NCI-H446 (cell line): Measurements from ENCODE around the gene OR4D2.
"Not testable (repeated sequence)": the region's sequence is repeated elsewhere in the genome, so short reads cannot be mapped to it uniquely, and the experiment has no call there.

Experiments
- DNase-seq, 2 experiments: peaks; one replicate each; lab custom pipeline; 2025; lab: John Stamatoyannopoulos, UW

Gene OR4D2

DNA sequence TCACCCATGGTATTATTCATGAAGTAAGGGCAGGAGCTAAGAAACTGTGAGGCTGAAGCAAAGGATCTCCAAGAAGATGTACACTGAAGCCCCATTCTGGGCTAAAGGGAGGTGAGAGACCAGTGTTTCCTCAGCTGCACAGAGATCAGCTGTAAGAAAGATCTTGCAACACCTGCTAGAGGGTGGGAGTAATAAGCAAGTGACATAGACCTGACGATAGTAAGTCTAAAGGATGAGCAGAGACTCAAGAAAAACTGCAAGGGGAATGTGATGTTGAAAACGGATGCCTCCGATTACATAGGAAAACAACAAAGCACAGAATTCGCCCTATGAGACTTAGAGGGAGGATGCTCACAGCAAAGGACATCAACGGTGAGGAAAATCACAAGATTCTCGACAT, at the start of gene OR4D2:
Gene OR4D2, plus strand, starts transcription at position 301 of the 400 bp plus-strand sequence. CDS start 2,674 bp downstream, outside the sequence.
- DNase-seq = no peak

DNA sequence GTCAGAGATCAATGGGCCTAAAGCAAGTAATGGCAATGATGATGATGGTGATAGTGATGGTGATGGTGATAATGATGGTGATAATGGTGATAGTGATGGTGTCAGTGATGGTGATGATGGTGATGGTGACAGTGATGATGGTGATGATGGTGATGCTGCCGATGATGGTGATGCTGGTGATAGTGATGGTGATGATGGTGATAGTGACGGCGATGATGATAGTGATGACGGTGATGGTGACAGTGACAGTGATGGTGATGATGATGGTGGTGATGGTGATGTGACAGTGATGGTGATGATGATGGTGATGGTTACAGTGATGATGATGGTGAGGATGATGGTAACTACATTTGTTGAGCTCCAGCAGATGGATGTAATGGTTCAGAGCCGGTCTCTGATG, 49.4 kb upstream of the OR4D2 start:
- DNase-seq = no peak

DNA sequence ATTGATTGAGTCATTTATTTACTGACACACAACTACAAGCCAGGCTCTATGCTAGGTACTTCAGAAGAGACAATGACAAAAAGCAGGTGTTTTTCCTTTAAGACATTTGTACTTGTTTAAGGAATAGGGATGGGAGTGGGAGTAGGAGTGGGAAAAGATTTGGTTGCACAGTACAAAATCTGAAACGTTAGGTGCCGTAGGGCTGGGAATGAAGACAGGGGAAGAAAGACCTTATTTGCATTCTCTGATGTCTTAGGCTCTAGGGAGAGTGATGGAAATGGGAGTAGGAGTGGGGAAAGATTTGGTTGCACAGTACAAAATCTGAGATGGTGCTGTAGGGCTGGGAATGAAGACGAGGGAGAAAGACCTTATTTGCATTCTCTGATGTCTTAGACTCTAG, 47.3 kb upstream of the OR4D2 start:
- DNase-seq = no peak

DNA sequence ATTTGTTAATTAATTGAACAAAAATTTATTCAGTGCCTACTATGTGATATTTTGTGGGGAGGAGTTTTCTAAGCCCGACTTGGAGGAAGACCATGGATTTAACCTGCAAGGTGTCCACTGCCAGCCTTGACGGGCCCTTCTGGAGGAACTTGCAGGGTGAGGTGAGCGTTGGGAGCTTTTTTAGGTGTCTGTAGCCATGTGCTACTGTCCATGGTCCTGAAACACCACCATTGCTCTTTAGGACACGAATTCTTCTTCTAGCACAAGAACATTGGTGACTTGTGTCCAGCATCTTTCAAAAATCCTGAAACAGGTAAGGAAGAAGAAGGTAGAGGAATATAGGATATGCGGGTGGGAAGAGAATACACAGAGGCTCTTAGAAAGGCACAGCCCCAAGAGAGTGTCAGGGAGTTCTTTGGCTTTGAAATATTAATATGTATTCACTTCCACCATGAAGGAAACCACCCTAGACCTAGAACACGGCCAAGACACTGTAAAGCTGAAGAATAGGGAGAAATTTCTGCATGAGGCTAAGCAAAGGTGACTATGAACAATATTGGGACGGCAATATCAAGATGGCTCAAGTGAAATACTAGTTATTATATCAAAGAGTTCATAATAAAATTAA, 46.5 kb upstream of the OR4D2 start:
- DNase-seq = no peak

DNA sequence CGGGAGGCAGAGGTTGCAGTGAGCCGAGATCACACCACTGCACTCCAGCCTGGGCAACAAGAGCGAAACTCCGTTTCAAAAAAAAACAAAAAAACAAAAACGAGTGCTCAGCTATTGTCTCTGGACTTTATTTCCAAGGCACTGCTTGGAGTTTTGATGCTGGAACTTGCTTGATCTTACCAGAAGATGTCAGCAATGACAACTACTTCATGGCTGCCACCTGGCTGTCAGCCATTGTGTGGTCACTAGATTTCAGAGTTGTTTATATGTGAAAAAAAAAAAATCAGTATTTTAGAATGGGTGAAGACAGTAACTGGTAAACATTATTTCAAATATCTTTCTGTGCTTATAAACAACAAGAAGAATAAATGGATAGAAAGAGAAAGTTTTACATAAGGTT, 44.9 kb upstream of the OR4D2 start:
- DNase-seq = peak in 1 of 2 experiments; percentile 20

DNA sequence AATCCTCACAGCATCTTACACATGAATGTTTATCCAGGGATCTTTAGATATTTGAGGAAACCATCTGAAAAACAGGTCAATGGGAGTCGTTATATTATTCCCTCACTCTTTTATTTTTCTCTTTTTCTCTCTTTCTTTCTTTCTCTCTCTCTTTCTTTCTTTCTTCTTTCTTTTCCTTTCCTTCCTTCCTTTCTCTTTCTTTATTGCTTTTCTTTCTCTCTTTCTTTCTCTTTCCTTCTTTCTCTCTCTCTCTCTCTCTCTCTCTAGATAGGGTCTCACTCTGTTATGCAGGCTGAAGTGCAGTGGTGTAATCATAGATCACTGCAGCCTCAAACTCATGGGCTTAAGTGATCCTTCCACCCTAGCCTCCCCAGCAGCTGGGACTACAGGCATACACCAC, 38.9 kb upstream of the OR4D2 start:
- DNase-seq = no peak

DNA sequence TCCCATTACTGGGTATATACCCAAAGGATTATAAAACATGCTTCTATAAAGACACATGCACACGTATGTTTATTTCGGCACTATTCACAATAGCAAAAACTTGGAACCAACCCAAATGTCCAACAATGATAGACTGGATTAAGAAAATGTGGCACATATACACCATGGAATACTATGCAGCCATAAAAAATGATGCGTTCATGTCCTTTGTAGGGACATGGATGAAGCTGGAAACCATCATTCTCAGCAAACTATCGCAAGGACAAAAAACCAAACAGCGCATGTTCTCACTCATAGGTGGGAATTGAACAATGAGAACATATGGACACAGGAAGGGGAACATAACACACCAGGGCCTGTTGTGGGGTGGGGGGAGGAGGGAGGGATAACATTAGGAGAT, 34.1 kb upstream of the OR4D2 start:
- DNase-seq = not testable (repeated sequence)

DNA sequence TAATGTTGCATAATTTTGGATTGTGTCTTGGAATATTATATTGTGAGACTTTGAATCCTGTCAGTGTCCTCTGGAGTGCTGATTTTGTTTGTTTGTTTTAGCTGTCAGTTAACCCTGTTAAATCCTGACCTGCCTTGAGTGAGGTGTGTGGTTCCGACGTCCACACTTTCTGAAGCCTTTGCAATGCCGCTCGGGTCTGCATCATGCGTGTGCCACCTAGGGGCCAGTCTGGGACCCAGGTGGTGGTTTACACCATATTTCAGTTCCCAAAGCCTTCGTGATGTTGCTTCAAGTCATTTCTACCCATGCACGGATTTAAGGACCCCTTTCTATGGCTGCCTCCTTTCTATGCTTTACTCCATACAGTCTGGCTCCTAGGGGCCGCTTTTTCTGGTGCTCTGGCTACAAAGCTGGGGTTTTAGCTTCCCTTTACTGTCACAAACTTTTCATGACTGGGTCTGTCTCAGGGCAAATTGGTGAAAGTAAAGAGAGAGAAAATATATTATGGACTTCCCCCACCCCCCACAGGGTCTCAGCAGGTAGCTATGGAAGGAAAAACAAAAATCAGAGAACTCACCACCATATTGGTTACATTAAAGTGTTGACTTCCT, 30.0 kb upstream of the OR4D2 start:
- no peak for DNase-seq

DNA sequence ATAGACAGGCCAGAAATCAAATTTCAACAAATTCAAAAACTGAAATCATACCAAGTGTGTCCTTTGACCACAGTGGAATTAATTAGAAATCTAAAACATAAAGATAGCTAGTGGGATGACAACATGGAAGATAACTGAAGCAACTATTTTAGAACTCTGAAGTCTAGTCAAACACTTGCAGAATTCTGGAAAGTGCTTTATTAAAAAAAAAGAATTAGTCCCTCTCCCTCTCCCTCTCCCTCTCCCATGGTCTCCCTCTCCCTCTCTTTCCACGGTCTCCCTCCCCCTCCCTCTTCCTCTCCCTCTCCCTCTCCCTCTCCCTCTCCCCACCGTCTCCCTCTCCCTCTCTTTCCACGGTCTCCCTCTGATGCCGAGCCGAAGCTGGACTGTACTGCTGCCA, 25.3 kb upstream of the OR4D2 start:
- DNase-seq = no peak

DNA sequence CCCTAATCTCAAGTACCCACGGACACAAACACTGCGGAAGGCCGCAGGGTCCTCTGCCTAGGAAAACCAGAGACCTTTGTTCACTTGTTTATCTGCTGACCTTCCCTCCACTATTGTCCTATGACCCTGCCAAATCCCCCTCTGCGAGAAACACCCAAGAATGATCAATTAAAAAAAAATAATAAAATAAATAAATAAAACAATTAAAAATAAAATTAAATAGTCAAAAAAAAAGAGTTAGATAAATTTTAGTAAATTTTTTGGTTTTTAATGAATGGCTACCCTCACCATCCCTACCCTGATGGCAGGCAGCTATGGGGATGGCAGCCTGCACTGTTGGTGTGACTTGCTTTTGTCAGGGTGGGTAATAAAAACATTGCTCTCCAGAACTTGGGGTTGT, 23.4 kb upstream of the OR4D2 start:
- DNase-seq = not testable (repeated sequence)

DNA sequence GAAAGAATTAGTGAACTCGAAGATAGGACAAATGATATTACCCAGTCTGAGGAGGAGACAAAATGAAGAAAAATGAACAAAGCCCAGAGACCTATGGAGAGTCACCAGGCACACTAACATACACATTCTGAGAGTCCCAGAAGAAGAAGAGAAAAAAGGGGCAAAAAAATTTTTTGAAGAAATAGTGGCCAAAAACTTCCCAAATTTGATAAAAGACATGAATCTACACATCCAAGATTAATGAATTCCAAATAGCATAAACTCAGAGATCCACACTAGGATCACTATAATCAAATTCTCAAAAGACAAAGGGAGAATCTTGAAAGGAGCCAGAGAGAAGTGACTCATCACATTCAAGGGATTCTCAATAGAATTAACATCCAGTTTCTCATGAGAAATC, 22.0 kb upstream of the OR4D2 start:
- DNase-seq = no peak

DNA sequence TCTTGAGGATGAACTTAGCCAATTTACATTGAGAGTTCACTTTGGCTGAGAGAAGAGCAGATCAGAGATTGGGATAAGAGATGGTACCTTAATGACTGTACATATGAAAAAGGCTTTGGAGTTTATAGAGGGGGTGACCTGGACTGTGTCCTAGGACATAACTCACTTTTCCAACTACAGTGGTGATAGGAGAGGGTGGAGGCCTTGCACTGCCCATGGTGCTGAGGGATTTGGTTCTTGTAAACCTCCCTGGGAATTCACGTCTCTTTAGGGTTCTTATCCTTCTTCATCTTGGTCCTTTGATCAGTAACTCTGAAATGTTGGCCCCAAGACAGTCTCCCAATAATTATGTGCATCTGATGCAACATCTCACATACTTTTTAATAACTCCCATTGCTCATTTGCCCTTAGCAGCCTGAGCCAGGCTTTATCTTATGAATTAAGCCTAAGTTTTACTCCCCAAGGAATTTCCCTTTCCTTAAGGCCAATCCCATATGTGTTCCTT, 18.8 kb upstream of the OR4D2 start, which contains the start of gene OR4D1:
Gene OR4D1, plus strand, starts transcription at position 455 of the 505 bp plus-strand sequence. CDS start 6,770 bp downstream, outside the sequence.
- no peak for DNase-seq

DNA sequence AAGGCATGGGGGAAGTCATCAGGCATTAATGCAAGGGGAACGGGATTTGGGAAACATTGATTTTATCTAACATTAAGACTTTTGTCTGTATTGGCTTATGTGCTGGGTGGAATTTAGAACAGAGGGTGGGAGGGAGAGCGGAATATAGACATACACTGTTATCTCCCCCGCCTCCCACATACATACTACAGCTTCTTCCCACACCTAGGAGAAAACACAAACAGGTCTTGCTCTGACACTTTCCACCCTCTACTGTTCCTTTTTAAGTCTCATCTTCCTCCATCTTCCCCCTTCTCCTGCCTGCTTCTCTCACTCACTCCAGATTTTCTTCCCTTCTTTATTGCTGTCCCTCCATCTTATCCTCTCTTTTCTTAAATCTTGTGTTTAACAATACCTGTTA, 18.2 kb upstream of the OR4D2 start:
- DNase-seq = no peak

DNA sequence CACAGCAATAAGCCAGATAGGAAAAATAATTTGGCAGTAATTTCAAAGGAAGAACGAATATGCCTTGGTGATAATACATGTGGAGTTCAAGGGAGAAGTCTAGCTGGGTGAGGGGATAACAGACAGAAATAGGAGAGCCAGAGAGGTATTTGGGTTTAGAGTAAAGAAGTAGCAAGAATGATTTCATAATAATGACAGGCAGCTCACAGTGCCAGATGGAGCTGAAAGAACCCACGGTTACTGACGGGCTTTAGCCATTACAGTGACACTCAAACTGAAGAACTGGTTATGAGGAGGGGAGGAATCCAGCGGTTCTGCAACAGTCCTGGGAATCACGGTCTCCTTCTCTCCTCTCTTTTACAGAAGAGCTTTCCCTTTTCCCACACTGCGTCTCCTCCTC, 16.4 kb upstream of the OR4D2 start:
- DNase-seq = no peak

DNA sequence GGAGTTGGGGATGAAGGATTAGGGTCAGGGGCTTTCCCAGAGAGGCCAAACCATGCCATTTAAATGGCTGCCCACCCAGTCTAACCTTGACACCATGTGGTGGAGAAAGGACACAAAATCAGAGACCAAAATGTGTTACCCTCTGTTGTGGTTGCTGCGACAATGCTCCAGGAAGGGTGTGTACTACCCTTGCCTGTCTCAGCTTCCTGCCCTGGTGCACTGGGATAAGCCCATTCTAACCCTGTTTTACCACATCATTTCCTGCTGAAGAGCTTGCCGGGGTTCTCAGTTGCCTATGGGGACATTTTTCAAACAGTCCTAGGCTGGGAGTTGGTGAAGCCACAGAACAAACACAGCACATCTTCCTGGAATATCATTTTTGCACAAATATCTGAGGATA, 13.7 kb upstream of the OR4D2 start:
- no peak for DNase-seq

DNA sequence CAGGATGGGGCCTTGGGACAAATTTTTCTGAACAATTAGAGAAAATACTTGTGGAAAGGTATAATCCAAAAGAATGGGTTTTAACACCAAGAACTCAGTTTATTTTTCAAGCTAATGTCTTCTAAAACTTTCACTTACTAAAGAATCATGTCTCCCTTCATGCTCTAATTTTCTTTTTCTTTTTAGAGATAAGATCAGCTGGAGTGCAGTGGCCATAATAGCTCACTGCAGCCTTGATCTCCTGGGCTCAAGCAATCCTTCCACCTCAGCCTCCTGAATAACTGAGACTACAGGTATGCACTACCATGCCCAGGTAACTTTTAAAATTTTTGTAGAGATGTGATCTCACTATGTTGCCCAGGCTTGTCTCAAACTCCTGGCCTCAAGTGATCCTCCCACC, 13.1 kb upstream of the OR4D2 start:
- no peak for DNase-seq

DNA sequence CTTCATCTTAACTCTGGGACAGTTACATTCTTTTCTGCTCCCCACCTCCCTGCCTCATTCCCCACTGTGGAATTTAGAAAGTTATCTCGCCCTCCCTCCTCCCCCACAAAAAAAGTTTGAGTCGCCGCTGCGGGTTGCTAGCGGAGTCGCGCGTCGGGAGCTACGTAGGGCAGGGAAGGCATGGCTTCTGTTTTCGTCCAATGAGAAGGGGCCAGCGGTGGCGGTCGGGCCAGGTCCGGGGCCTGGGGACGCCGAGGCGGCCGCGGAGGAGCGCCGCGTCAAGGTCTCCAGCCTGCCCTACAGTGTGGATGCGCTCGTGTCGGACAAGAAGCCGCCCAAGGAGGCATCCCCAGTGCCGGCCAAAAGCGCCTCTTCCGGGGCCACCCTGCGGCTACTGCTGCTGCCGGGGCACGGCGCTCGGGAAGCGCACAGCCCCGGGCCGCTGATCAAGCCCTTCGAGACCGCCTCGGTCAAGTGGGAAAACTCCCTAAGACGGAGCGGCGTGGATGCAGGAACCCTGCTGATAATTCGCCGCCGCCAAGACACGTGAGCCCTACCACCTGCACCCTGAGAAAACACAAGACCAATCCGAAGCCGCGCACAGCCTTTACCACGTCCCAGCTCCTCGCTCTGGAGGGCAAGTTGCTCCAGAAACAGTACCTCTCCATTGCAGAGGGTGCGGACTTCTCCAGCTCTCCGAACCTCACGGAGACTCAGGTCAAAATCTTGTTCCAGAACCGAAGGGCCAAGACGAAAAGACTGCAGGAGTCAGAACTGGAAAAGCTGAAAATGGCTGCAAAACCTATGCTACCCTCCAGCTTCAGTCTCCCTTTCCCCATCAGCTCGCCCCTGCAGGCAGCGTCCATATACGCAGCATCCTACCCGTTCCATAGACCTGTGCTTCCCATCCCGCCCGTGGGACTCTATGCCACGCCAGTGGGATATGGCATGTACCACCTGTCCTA, 9.7 kb upstream of the OR4D2 start:
- no peak for DNase-seq

DNA sequence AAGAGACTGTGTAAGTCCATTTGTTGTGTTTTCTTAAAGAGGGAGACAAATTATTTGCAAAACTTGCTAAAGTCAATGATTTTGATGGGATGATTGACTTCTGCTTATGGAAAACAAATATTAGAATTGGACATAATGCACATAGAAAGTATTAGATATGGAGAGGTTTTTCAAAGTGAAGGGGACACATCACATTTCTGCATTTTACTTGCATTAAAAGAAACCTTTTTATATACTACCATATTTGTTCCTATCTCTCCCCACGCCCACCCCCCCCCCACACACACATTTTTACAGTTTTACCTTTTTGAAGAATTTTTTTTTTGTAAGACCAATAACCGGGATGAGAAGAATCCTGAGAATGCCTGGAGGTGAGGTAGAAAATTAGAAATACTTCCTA, 8.6 kb upstream of the OR4D2 start:
- no peak for DNase-seq

DNA sequence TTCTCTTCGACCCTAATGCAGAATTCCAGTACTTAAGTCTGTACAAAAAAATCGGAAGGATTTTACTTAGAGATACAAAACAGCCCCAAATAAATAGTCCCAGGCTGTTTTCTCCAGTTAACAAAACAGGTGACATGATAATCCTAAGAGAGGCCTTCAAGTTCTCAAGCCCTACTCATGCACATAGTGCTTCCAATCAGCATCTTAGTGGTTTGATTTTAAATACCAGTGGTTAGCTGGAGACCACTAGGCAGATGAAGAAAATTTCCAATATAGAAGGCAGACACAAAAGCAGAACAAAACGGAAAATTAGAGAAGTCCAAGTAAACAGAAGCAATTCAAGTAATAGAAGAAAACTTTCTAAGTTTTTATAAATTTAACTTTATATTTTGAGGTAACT, 5.2 kb upstream of the OR4D2 start:
- DNase-seq = no peak

DNA sequence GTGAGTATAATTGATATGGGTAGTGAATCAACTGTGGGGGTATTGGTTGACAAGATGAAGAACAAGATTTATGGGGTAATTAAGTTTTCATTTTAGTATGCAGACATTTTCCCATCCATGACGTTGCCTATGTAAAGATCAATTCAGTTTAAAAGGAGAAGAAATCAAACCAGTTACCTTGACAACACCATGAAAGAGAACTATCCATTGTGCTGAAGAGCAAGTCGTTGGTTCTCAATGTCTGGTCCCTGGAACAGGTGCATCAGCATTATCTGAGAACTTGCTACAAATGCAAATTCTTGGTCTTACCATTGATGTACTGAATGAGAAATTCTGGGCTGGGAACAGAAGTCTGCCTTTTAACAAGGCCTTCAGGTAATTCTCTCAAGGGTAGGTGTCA, 801 bp upstream of the OR4D2 start:
- no peak for DNase-seq

DNA sequence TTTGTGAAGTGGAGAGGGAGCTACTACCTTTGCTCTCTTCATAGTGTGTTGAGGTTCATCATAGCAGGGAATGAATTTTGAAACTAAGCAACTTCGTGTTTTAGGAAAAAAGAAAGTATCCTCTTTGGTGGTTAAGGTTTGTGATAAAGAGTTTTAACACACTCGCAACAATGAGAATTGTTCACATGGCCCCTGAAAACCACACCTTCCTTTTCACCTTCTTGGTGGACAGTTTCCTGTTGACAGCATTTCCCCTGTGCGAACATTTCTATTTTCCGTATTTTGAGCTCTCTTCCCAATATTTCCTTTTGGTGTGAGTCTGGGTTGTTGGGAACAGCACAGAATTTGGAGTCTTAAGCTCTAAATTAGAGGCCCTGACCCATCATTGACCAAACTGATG, 3.8 kb downstream of the OR4D2 start:
- DNase-seq = no peak

DNA sequence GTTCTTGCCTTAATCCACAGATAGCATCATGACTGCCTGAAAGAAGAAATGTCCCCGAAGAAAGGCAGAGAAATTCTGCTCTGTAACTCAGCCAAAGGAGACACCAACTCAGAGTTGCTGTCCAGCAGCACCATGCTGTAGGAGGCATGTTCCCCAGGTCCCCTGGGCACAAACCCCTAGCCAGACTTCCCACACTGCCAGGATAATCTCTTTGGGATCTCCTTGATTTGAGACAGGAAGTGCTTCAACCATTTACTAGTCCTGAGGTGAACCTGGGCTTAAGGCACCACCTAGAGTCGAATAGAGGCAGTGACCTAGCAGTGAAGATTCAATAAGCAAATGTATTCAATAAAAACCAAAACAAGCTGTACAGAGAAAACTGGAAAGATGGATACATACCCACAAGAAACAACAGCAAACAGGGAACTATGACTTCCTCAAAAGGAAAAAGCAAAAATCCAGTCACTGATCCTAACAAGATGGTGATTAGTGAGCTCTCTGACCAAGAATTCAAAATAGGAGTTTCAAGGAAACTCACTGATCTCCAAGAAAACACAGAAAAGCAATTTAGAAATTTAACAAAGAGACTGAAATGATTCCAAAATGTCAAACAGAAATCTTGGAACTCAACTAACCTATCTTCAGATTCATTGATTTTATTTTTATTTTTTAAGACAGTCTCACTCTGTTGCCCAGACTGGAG, 5.7 kb downstream of the OR4D2 start:
- peak in 1 of 2 experiments; percentile 40 for DNase-seq
